ENCODE measurements around the gene ARHGAP15. TPM values are rescaled to one million over a fixed set of nuclear protein-coding genes. Genes with fewer than 3 reads are reported as not detected.

Gene ARHGAP15
- total RNA-seq, 2 donors from 2014 or later: 0.41 to 4.3 TPM

DNA sequence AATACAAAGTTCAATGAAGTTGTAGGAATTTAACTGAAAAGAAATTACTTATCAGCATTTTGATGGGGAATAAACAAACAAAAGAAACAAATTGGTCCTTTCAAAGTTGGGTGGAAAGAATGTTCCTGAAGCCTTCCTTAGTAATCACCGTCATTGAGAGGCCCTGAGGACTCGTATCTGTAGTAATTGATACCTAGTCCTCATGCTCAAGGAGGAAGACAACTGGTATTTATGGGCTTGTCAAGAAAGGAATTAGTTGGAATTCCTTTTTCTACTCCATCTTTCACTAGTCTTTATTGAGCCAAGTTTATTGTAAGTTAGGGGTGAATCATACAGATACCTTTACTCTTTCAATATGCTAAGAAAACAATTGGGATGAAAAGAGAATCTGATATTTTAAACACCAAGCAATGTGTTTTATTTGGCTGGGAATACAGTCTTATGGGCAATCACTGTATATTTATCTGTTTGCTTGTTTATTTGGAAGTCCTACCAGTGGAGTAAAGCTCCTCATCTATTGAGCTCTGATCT, 324.8 kb downstream of the ARHGAP15 start:
- no peak overlapping the region for H3K4me3 ChIP-seq
- TF ChIP-seq POLR2AphosphoS5 (IDR thresholded peaks at IDR 0.05): no peak
- TF ChIP-seq, protein P1, sequence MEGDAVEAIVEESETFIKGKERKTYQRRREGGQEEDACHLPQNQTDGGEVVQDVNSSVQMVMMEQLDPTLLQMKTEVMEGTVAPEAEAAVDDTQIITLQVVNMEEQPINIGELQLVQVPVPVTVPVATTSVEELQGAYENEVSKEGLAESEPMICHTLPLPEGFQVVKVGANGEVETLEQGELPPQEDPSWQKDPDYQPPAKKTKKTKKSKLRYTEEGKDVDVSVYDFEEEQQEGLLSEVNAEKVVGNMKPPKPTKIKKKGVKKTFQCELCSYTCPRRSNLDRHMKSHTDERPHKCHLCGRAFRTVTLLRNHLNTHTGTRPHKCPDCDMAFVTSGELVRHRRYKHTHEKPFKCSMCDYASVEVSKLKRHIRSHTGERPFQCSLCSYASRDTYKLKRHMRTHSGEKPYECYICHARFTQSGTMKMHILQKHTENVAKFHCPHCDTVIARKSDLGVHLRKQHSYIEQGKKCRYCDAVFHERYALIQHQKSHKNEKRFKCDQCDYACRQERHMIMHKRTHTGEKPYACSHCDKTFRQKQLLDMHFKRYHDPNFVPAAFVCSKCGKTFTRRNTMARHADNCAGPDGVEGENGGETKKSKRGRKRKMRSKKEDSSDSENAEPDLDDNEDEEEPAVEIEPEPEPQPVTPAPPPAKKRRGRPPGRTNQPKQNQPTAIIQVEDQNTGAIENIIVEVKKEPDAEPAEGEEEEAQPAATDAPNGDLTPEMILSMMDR (IDR thresholded peaks at IDR 0.05): no peak
- no peak for TF ChIP-seq POLR2A (IDR thresholded peaks at IDR 0.05)
- H3K36me3 ChIP-seq: no peaks in the 10 kb centered on the region
- no peaks in the 10 kb centered on the region for H3K9me3 ChIP-seq
- H3K4me1 ChIP-seq (replicated peaks): no peaks in the 10 kb centered on the region
- H3K27ac ChIP-seq: no peak overlapping the region
- no peaks in the 10 kb centered on the region for H3K27me3 ChIP-seq (replicated peaks; ENCODE audit: insufficient read depth)
- WGBS: 79% methylated on average over 2 of the region's 2 CpGs
- no peak for DNase-seq (ENCODE audit: low spot score)
- intact Hi-C loops (cut with DNase I): no loop called here

DNA sequence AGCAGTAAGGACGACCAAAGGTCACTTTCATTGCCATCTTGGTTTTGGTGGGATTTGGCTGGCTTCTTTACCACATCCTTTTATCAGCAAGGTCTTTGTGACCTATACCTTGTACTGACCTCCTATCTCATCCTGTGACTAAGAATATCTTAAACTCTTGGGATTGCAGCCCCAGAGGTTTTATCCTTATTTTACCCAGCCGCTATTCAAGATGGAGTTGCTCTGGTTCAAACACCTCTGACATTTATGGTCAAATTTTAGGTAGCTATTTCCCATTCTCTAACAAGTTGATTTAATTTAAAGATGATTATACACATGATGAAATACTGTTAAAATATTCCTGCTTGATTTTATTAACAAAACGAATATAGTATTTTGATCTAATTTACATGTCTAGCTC, 326.1 kb downstream of the ARHGAP15 start:
- H3K4me3 ChIP-seq: no peak overlapping the region
- H3K9me3 ChIP-seq: no peaks in the 10 kb centered on the region
- H3K36me3 ChIP-seq: no peaks in the 10 kb centered on the region
- DNase-seq (ENCODE audit: low spot score): no peak
- intact Hi-C loops (cut with DNase I): no loop called here
- no peaks in the 10 kb centered on the region for H3K4me1 ChIP-seq (replicated peaks)
- WGBS: 94% methylated on average over 3 of the region's 3 CpGs
- TF ChIP-seq POLR2AphosphoS5 (IDR thresholded peaks at IDR 0.05): no peak
- TF ChIP-seq POLR2A (IDR thresholded peaks at IDR 0.05): no peak
- TF ChIP-seq, protein P1 (IDR thresholded peaks at IDR 0.05): no peak
- H3K27ac ChIP-seq: no peak overlapping the region
- no peaks in the 10 kb centered on the region for H3K27me3 ChIP-seq (replicated peaks; ENCODE audit: insufficient read depth)

DNA sequence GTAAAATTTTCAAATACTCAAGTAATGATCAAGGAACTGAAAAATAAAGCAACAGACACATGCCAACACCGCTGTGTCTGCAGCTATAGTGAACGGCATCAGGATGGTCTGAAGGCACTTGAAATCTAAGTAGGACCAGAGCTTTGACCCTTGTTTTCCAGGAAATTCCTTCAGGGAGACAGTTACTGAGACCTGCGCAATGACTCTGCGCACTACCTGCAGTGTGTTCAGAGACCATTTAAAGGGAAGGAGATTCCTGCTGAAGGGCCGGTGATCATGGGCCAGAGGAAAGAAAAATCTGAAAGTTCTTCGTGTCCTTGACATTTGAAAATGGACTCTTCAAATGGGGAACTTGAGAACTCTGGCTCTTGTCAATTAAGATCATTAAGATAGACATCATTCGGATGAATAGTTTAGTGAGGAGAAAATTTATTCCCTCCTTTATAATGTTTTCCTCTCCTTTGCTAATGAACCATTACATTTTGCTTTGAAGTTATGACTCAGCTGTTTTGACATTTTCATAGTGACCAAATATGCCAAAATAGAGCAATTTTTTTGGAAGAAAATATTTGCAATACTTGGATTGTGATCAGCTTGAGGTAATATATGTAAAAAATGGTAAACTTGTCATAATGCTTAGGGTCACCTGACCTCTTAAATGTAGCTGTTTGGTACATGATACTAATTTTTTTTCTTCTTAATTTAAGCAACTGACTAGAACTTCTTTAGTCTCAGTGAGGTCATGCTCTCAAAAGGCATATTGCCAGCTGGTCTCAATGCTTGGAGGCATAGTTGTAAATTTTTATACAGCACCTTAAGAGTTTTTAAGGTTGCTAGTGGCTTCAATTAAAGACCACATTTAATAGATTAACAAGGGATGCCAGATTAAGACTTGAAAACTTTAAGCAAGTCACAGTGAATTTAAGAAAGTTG, 329.3 kb downstream of the ARHGAP15 start:
- 95% methylated on average over 7 of the region's 7 CpGs for WGBS
- H3K4me3 ChIP-seq: no peak overlapping the region

DNA sequence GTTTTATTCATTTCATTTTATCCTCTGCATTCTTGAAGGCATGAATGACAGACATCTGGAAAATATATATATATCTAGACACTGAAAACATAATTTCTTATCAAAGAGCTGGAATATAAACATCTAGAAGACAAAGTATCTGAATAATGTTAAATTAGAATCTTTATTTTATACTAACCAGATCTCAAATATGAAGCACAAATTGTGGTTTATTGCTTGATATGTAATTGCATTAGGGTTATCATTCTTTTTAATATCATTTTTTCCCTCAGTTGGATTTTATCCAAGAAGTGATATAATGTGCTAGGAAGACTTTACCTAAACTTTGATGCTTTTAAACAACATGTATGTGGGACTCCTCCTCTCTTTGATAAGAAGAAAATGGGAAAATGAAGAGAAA, 331.2 kb downstream of the ARHGAP15 start:
- no peaks in the 10 kb centered on the region for H3K36me3 ChIP-seq
- intact Hi-C loops (cut with DNase I): no loop called here
- H3K27me3 ChIP-seq (replicated peaks; ENCODE audit: insufficient read depth): no peaks in the 10 kb centered on the region
- no peak for DNase-seq (ENCODE audit: low spot score)
- no peak for TF ChIP-seq POLR2A (IDR thresholded peaks at IDR 0.05)
- TF ChIP-seq, protein P1 (IDR thresholded peaks at IDR 0.05): no peak
- TF ChIP-seq POLR2AphosphoS5 (IDR thresholded peaks at IDR 0.05): no peak
- no peaks in the 10 kb centered on the region for H3K9me3 ChIP-seq
- no peaks in the 10 kb centered on the region for H3K4me1 ChIP-seq (replicated peaks)
- H3K4me3 ChIP-seq: no peak overlapping the region
- no peak overlapping the region for H3K27ac ChIP-seq

More for the DNA sequence above, 329.3 kb downstream of the ARHGAP15 start:
- intact Hi-C loops (cut with DNase I): no loop called here
- no peaks in the 10 kb centered on the region for H3K4me1 ChIP-seq (replicated peaks)
- DNase-seq (ENCODE audit: low spot score): no peak
- H3K27ac ChIP-seq: no peak overlapping the region
- no peaks in the 10 kb centered on the region for H3K9me3 ChIP-seq
- H3K27me3 ChIP-seq (replicated peaks; ENCODE audit: insufficient read depth): no peaks in the 10 kb centered on the region
- TF ChIP-seq POLR2AphosphoS5 (IDR thresholded peaks at IDR 0.05) (no peak), POLR2A (IDR thresholded peaks at IDR 0.05) (no peak)
- TF ChIP-seq, protein P1 (IDR thresholded peaks at IDR 0.05): no peak
- no peaks in the 10 kb centered on the region for H3K36me3 ChIP-seq

DNA sequence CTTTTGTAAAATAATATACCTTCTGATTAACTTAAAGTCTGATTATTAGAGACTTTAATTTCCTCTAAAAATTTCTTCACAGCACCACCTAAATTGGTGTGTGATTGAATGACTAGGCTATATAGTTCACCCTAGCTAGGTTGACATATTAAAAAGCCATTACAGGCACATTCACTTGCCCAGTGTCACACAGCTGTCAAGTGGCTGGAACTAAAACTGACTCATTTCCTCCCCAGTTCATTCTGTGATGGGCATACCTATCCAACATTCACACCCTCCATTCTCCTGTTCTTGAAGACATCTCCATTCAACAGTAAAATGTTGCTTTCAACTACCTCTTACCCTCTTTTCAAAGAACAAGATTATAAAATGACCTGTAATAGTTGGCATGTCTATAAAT, 334.5 kb downstream of the ARHGAP15 start:
- H3K4me3 ChIP-seq: no peak overlapping the region
- H3K36me3 ChIP-seq: no peaks in the 10 kb centered on the region
- intact Hi-C loops (cut with DNase I): no loop called here
- no peaks in the 10 kb centered on the region for H3K4me1 ChIP-seq (replicated peaks)
- no peak overlapping the region for H3K27ac ChIP-seq
- DNase-seq (ENCODE audit: low spot score): no peak
- no peaks in the 10 kb centered on the region for H3K9me3 ChIP-seq
- TF ChIP-seq, protein P1 (IDR thresholded peaks at IDR 0.05): no peak
- TF ChIP-seq POLR2A (IDR thresholded peaks at IDR 0.05) (no peak), POLR2AphosphoS5 (IDR thresholded peaks at IDR 0.05) (no peak)
- H3K27me3 ChIP-seq (replicated peaks; ENCODE audit: insufficient read depth): no peaks in the 10 kb centered on the region
